ES-I3 (cell line): ENCODE results near the gene ADO.

Source experiments
- H3K36me3 ChIP-seq: 2 replicates; pipeline ENCODE4 v1.6.1; 2013; ENCODE audit warnings: mild to moderate bottlenecking, low read length, control low read depth, moderate library complexity; ENCODE audit not compliant: insufficient read depth
- H3K4me1 ChIP-seq: 2 replicates; pipeline ENCODE4 v1.6.1; 2013; ENCODE audit warnings: mild to moderate bottlenecking, control low read depth, low read length; ENCODE audit not compliant: insufficient read depth
- H3K9ac ChIP-seq: 2 replicates; pipeline ENCODE4 v1.6.1; 2013; ENCODE audit warnings: low read depth, mild to moderate bottlenecking, low read length, moderate library complexity
- H3K9me3 ChIP-seq: 2 replicates; pipeline ENCODE4 v1.6.1; 2013; ENCODE audit warnings: mild to moderate bottlenecking, low read length, moderate library complexity; ENCODE audit not compliant: control insufficient read depth, insufficient read depth

Gene ADO

DNA sequence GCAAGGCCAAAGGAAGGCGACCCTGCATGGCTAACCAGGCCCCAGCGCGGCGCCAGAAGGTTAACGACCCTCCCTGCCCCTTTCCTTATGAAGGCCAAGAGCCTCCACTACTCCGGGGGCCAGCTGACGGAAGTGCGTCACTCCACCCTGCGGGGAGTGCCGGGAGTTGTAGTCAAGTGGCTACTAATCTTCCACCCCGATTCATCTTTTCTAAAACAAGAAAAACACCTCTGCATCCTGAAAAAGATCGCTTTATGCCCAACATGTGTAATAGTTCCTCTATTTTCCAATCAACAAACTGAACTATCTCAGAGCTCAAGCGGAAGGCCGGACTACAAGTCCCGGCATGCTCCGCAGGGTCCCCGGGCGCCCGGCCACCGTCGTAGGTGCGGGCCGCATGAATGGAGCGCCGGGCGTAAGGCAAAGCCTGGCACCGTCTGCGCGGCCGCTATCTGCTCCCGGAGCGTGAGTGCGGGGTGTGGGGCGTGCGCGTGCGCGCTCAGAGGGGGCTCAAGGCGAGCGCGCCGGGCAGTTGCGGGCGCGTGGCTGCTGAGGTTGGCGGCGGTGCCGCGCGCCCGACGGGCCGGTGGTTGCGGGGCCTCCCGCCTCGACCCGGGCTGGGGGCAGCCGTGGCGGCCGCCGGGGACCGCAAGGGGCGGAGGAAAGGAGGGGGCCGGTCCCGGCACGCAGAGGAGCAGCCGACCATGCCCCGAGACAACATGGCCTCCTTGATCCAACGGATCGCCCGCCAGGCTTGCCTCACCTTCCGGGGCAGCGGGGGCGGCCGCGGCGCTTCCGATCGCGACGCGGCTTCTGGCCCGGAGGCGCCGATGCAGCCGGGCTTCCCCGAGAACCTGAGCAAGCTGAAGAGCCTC lies at the start of gene ADO:
Gene ADO, plus strand, starts transcription at position 365 of the 875 bp plus-strand sequence. Its CDS starts 340 bp downstream, at position 705.
- H3K9ac ChIP-seq, result peak within 1 kb of the TSS; percentile 88
- H3K4me1 ChIP-seq, result peaks cover 18% of the 10 kb centered on the region
- no peaks in the 10 kb centered on the region for H3K9me3 ChIP-seq
- no peaks in the 10 kb centered on the region for H3K36me3 ChIP-seq

DNA sequence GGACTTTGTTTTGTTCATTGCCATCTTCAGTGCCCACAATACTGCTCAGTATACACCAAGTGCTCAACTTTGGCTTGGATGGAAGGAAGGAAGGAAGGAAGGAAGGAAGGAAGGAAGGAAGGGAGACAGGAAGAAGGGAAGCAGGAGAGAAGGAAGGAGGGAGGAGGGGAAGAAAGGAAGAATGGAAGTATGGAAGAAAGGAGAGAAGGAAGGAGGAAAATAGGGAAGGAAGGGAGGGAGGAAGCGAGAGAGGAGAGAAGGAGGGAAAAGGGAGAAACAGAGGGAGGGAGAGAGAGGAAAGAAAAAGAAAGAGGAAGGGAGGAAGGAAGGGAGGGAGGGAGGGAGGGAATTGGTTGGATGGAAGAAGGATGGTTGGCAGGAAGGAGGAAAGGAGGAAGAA lies 49.6 kb upstream of the ADO start:
- H3K9ac ChIP-seq, result no peak overlapping the region
- H3K4me1 ChIP-seq, result peaks cover under 1% of the 10 kb centered on the region; the same call in 1 of the 2 replicates
- no peaks in the 10 kb centered on the region for H3K36me3 ChIP-seq
- H3K9me3 ChIP-seq, result no peaks in the 10 kb centered on the region

DNA sequence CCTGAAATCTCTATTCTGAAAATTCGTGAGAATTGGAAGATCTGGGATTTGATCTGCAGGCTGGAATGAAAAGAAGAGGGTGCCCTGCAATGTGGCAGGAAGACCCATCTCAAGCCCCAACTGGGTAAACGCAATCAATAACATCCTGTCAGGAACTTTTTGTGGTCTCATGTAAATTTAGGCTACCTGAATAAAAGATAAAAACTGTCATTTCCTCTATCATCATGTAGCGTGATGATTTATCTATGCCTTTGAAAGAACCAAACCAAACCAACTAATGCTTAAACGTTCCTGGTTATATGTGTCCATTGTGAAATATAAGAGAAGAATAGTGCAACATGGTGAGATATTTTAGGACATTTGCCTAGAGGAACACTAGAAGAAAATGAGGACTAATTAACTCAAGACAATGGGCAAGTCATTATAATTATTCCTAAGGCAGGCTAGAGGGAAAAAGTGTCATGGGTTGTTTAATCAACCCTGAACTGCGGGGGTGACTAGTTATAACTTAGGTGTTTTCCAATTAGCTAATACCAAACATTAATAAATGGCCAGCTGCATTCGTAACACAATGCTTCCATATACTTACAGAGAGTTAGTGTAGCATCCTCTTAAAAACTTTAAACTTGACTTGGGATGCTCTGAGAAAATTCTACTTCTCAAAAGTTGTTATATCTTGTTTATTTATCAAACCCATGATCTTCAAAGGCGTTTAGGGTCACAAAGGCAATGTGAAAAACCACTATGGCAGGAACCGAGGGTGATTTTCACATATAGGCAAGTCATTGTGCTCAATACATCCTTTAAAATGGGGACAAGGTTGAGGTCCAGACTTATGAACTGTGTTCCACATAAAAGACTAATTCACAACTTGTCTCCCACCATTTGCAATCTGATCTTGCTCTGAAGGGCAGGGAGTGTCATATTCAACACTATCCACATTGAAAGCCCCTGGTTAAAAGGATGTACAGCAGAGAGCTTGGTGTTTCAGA lies 48.6 kb upstream of the ADO start:
- no peak overlapping the region for H3K9ac ChIP-seq
- no peaks in the 10 kb centered on the region for H3K9me3 ChIP-seq
- H3K4me1 ChIP-seq, result peaks cover 10% of the 10 kb centered on the region
- H3K36me3 ChIP-seq, result no peaks in the 10 kb centered on the region

DNA sequence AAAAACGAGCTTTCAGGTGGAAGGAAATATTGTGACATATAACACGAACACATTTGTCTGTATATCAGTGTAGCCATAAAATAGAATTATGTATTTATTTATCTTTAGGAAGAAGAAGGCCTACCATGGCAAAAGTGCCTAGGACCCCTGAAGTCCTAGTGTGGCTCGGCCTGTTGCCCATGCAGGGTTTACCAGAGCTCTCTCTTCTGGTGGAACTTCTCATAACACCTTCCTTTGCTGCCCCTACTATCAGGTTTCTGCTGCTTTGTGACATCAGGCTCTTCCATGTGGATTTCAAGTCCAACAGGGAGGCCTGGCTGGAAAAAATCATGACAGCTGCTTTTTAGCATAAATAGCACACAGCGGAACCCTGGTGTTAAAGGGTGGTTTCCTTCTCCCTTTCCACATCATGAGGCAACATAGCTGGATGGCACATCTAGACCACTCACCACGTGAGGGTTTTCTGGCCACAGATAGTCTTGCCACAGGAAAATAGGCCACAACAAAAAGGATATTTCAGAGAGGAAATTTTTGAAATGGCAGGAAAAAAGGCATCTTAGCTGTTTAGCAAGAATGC lies 44.8 kb upstream of the ADO start:
- peaks cover 15% of the 10 kb centered on the region for H3K4me1 ChIP-seq
- no peak overlapping the region for H3K9ac ChIP-seq
- no peaks in the 10 kb centered on the region for H3K9me3 ChIP-seq
- no peaks in the 10 kb centered on the region for H3K36me3 ChIP-seq

DNA sequence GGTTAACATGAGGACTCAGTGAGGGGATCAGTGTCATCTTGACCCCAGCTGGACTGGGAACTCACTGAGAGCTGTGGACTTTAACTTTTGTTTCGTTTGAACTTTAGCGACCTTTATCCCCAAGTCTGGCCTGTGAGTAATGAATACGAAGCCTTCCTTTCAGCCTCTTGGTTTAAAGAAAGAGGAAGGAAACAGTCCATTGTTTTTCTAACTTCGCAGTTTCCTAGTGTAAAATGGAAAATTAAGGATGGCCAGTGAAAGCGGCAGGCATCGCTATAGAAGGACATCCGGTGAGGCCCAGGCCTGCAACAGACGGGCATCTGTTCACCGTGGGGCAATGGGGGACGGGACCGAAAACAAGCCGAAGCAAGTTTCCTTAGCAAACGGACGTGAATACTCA lies 44.1 kb upstream of the ADO start:
- H3K9me3 ChIP-seq, result no peaks in the 10 kb centered on the region
- peaks cover 15% of the 10 kb centered on the region for H3K4me1 ChIP-seq
- H3K36me3 ChIP-seq, result no peaks in the 10 kb centered on the region
- no peak overlapping the region for H3K9ac ChIP-seq

DNA sequence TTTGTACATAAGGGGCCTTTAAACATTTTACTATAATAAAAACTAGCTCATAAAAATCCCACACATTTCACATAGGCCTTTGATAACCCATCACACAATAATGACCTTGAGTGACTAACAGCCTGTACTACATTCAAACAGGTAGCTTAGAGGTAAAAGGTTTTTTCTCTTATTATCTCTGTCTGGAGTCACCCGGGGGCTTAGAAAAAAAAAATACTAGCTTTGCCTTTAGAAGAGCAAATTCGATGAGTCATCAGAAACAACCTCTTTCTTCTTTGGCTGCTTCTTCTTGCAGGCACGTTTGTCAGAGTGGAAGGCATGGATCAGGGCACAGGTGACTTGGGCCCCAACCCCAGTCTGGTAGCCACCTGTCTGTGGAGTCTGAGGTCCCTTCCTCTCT lies 43.4 kb upstream of the ADO start:
- Histone ChIP-seq H3K4me1 (peaks cover 15% of the 10 kb centered on the region), H3K9ac (no peak overlapping the region), H3K36me3 (no peaks in the 10 kb centered on the region), H3K9me3 (no peaks in the 10 kb centered on the region)

DNA sequence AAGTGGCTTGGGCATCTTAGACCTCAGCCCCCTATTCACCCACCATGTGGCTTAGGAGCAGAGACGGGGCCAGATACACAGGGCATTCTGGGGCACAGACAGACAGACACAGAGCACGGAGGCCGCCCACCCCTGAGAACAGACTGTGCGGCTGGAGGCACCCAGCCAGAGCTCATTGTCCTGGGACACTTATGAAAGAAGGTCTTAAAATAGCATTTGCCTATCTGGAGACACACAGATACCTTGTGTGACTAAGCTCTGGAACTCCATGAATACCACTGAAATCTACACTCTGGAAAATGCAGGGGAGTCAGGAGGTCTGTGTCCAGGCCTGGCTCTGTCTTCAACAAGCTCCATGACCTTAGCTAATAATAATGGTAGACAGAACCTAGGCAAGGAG lies 41.4 kb upstream of the ADO start:
- H3K4me1 ChIP-seq, result peaks cover 15% of the 10 kb centered on the region
- H3K9me3 ChIP-seq, result no peaks in the 10 kb centered on the region
- no peak overlapping the region for H3K9ac ChIP-seq
- no peaks in the 10 kb centered on the region for H3K36me3 ChIP-seq

DNA sequence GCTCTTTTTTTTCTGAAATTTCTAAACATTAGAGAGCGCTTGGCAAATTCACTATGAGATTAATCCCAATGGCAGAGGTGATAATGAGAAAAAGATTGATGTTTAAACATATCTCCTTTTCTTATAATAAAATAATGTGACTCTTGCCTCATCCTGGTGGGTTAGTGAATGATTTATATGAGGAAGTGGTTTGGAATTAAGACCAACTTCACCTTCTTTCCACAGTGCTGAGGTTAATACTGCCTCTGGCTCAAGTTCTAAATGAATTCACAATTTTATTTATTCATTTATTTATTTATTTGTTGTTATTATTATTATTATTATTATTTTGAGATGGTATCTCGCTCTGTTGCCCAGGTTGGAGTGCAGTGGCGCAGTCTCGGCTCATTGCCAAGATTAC lies 40.5 kb upstream of the ADO start:
- H3K9ac ChIP-seq, result no peak overlapping the region
- H3K9me3 ChIP-seq, result no peaks in the 10 kb centered on the region
- no peaks in the 10 kb centered on the region for H3K36me3 ChIP-seq
- peaks cover 15% of the 10 kb centered on the region for H3K4me1 ChIP-seq

DNA sequence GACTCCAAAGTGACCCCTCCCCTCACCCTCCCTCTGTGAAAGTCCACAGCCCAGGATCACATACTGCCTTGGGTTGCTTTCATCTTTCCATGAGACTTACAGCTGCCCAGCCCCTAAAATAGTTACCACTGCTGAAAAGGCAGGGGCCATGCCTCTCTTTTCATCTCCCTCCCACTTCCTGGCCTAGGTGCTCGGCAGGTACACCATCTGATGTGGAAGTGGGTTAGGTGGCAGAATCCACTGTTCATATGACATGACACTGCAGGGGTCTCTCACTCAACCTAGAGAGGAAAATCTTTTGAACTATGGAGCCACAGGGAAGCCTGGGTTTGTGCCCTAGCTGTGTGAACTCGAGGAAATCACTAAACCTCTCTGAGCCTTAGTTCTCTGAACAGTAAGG lies 38.8 kb upstream of the ADO start:
- peaks cover 22% of the 10 kb centered on the region for H3K4me1 ChIP-seq
- no peaks in the 10 kb centered on the region for H3K9me3 ChIP-seq
- no peak overlapping the region for H3K9ac ChIP-seq
- no peaks in the 10 kb centered on the region for H3K36me3 ChIP-seq

DNA sequence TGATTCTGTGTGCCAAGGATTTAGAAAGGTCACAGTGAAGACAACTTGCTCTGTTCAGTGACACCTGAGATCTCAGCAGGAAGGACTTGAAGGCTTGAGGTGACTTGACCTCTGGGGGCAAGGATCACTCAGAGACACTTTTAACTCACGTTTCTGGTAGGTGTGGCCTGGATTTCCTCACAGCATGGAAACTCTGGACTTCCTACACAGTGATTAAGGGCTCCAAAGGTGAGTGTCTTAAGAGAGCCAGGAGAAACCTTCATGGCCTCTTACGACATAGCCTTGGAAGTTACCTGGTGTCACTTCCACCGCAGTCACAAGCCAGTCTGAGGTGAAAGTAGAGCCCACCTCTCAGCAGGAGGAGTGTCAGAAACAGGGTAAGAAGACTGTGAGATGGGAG lies 38.1 kb upstream of the ADO start:
- Histone ChIP-seq H3K4me1 (peaks cover 19% of the 10 kb centered on the region), H3K36me3 (no peaks in the 10 kb centered on the region), H3K9me3 (no peaks in the 10 kb centered on the region), H3K9ac (no peak overlapping the region)

DNA sequence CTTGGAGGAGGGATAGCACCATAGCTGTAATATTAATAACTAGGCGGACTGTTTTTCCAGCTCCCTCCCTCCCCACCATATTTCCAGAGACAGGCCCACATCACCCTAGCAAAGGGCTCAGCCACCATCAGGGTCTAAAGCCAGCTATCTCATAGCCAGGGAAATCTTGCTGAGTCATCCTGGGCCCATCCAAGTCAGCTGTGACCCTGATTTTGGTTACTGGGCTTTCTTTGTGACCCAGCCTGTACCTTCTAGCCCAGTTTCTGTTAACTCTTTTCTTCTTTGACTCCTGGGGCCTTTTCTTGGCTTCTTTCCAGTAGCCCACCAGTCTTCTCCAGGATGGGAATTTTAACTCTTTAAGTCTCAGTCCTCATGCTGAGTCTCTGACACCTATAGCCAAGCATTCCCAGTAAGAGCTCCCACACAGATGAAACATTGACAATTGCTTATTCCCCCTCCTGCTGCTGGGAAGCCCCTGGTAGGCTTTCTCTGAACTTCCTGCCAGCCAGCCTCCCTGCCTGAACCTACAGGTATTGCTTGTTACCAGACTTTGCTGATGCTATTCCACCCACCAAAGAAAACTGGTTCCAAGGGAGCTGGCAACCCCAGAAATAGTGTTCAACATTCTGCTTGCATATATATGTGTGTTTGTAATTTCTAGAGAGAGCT lies 34.8 kb upstream of the ADO start:
- H3K9me3 ChIP-seq, result no peaks in the 10 kb centered on the region
- H3K4me1 ChIP-seq, result peaks cover 18% of the 10 kb centered on the region
- no peaks in the 10 kb centered on the region for H3K36me3 ChIP-seq
- H3K9ac ChIP-seq, result no peak overlapping the region

DNA sequence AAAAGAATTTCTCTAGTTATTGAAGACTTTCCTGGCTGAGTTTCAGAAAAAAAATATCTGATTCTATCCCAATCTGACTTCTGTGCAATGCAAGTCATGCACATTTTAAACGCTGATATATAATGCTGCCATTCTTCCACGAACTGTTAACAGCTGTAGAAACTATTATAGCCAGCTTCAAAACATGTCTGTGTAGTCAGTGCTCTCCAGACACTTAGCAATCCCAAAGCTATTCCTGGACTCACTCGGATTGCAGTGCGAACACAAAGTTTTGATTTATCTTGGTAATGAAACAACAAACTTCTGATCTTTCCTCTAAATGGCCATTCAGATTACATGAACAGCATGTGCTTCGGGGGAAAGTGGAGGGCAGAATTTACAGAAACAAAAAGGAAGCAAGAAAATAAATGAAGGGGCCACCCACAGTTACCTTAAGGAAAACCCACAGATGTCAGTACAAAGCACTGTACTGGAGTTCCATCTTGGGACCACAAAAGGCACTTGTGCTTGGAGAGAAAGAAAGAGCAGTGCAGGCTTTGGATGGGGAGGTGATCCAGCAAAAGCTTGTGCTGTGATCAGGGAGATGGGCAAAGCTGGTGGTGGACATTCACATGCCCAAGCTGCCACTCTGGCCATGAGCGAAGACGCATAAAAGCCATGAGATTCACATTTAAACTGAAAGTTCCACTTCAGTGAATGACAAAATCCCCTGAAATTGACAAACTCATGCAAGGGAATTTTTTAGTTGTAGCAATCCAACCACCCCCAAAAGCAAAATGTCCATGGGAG lies 32.1 kb upstream of the ADO start:
- Histone ChIP-seq H3K4me1 (peaks cover 18% of the 10 kb centered on the region), H3K36me3 (no peaks in the 10 kb centered on the region), H3K9me3 (no peaks in the 10 kb centered on the region), H3K9ac (no peak overlapping the region)

DNA sequence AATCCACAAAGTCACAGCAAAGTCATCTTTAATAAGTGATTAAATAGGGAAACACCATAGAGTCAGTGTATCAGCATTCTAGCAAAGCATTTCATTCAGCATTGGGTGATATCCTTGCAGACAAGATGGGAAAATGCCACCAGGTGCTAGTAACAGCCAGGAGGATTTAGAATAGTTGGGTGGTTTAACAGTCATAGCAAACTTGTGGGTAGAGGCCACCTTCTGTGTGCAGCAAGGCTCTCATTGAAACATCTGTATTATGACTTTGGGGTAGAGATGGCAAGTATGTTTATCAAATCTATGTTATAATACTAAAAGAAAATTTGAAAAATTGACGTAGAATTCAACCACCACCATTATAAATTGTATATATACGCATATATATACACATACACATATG lies 26.4 kb upstream of the ADO start:
- Histone ChIP-seq H3K9ac (no peak overlapping the region), H3K4me1 (no peaks in the 10 kb centered on the region), H3K9me3 (no peaks in the 10 kb centered on the region), H3K36me3 (no peaks in the 10 kb centered on the region)
